SHP77 treated with DMSO at 0.1 percent for 48 hours (cell line): ENCODE measurements around the gene UAP1L1.
"Not testable (repeated sequence)": the region's sequence is repeated elsewhere in the genome, so short reads cannot be mapped to it uniquely, and the experiment has no call there.

Experiments used
- DNase-seq: peaks from one replicate; lab custom pipeline; 2025; lab: John Stamatoyannopoulos, UW

UAP1L1 gene

GRCh38 chr9:137056739-137057415 is 20.4 kb upstream of the UAP1L1 start:
- DNase-seq, result no peak

GRCh38 chr9:137057545-137057944 is 19.8 kb upstream of the UAP1L1 start:
- DNase-seq, result no peak

- peak; percentile 41 for DNase-seq
Observed at GRCh38 chr9:137058521-137059234, 18.6 kb upstream of the UAP1L1 start.

GRCh38 chr9:137062384-137062783 is 14.9 kb upstream of the UAP1L1 start:
- no peak for DNase-seq

GRCh38 chr9:137062798-137063197 is 14.5 kb upstream of the UAP1L1 start:
- not testable (repeated sequence) for DNase-seq

GRCh38 chr9:137063311-137064026 is 13.8 kb upstream of the UAP1L1 start:
- DNase-seq, result no peak

GRCh38 chr9:137064027-137064879 is 13.1 kb upstream of the UAP1L1 start:
- DNase-seq, result peak; percentile 16

GRCh38 chr9:137064880-137065164 is 12.5 kb upstream of the UAP1L1 start:
- DNase-seq, result no peak

GRCh38 chr9:137065336-137065967 is 11.9 kb upstream of the UAP1L1 start:
- DNase-seq, result no peak

GRCh38 chr9:137066096-137066861 is 11.0 kb upstream of the UAP1L1 start:
- DNase-seq, result no peak

- DNase-seq, result peak; percentile 27
Observed at GRCh38 chr9:137067860-137068538, 9.3 kb upstream of the UAP1L1 start.

GRCh38 chr9:137068539-137069507 is 8.5 kb upstream of the UAP1L1 start:
- no peak for DNase-seq

- DNase-seq, result no peak
Observed at GRCh38 chr9:137069508-137070091, 7.7 kb upstream of the UAP1L1 start.

- DNase-seq, result peak; percentile 54
Observed at GRCh38 chr9:137070201-137070905, 7.0 kb upstream of the UAP1L1 start, which contains the start of gene SAPCD2. TSS of gene SAPCD2 (minus strand) at chr9:137070557. CDS start at chr9:137070460, 97 bp downstream.

GRCh38 chr9:137070906-137071275 is 6.4 kb upstream of the UAP1L1 start:
- DNase-seq, result no peak

GRCh38 chr9:137071282-137071681 is 6.0 kb upstream of the UAP1L1 start:
- no peak for DNase-seq

- DNase-seq, result no peak
Observed at GRCh38 chr9:137073992-137074399, 3.3 kb upstream of the UAP1L1 start.

- no peak for DNase-seq
Observed at GRCh38 chr9:137074657-137075274, 2.6 kb upstream of the UAP1L1 start.
